Fibroblast of peridontal ligament (primary cell): ENCODE measurements around the gene KIF7.

Experiments
- DNase-seq: peaks from one replicate; pipeline ENCODE4 v3.0.0-alpha.2; 2010; ENCODE audit errors: extremely low read depth

The KIF7 gene

DNA sequence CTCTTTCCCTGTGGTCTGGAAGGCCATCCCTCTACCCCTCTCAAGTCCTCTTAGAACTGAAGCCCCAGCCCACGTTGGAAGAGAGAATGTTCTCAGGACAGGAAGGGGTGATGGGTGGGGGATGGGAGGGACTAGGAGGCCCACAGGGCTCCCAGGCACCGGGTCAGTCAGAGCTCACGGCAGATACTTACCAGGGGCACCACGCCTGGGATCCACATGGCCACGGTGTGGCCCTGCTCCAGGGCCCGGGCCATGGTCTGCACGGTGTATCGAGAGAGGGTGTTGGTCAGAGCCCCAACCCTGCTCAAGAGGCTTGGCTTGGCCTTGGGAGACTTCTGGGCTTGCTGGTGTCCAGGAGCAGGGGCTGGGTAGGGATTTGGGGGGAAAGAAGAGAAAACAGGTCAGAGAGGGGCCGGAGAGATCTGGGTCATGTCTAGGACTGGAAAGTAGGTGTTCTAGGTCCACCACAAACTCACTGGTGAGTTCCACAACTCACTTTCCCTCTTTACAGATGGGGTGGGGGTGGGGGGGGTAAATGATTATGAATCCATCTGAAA, 14.1 kb upstream of the KIF7 start:
- no peak for DNase-seq

DNA sequence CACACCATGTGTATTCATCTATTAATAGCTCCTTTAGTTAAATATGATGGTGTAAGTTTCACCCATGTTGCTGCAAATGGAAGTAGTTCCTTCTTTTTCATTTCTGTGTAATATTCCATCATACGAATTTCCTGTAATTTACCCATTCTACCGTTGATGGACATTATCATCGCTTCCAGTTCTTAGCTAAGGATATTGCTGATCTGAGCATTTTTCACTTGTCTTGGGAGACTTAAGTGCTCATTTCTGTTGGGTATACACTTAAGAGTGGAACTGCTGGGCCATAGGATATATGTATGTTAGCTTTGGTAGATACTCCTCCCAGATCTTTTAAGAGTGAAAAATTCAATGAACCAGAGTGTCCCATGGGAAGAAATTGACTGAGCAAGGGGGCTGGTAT, 12.9 kb upstream of the KIF7 start:
- DNase-seq: no peak

DNA sequence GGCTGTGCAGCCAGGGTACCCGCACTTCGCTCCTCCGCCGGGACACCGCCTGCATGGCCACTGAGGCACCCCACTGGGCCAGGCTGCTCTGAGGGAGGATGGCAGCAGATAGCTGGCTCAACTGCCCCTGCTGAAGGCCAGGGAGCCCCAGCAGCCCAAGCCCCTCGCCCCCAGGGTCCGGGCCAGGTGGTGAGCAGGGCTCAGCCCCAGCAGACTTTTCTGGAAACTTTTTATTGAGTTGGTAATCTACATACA, 12.4 kb upstream of the KIF7 start:
- DNase-seq: no peak

DNA sequence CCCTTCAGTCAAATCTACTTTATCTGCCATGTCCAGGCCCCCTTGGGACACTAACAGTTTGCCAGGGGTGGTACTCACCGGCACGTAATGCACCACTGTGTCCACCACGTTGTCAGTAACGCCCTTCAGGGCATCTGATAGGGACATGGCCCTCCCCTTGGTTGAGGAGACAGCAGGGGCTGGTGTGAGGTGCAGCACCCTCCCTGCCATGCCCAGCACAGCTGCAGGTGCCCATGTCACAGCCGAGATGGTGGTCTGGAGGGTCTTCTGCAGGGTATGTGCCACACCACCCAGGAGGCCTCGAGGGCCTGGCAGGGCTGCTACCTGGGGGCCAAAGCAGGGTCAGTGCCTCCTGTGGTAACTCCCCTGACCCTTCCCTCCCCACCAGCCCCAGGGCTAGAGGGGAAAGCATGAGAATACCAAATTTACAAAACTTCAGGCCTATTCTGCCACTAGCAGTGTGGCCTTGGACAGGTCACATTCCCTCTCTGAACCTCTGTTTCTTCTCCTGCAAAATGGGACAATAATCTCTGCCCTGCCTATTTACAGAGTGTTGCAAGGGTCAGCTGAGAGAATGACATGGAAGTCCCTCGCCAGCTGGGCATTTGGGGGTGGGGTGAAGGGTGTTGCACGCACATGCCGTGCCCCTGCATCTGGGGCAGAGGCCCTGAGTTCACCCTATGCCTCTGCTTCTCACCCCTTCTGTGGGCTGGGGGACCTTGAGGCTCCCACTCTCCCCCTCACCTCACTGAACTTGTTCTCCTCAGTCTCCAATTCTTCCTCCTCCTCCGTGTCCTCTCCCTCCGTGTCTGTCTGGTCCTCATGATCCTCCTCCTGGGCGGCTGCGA, 11.8 kb upstream of the KIF7 start:
- no peak for DNase-seq

DNA sequence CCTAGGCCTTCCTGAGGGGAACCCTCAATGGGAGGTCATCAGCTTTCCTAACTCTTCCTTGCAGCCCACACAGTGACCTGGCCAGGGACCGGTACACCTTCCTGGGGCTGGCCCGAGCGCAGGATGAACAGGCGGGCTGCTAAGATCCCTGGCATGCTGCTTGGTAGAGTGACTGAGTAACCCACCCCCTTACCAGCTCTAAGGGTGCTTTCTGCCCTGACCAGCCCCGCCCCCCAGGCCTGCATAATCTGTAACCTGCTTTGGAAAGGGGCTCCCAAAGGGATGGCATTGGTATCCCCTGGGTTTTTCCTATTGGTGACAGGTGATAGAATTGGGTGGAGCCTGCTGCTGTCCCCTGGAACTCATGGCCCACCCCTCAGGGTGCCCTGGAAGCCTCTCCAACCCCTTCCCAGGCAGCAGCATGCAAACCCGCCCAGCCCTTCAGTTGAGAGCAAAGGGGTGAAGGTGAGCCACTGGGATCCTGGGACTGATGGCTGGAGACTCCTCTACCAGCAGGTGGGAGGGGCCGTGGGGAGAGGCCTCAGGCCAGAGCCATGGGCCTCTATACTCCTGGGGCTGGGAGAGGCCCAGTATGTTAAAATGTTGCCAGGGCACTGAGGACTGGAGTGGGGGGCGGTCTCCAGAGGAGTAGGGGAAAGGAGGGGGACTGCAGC, 11.1 kb upstream of the KIF7 start:
- DNase-seq: no peak

DNA sequence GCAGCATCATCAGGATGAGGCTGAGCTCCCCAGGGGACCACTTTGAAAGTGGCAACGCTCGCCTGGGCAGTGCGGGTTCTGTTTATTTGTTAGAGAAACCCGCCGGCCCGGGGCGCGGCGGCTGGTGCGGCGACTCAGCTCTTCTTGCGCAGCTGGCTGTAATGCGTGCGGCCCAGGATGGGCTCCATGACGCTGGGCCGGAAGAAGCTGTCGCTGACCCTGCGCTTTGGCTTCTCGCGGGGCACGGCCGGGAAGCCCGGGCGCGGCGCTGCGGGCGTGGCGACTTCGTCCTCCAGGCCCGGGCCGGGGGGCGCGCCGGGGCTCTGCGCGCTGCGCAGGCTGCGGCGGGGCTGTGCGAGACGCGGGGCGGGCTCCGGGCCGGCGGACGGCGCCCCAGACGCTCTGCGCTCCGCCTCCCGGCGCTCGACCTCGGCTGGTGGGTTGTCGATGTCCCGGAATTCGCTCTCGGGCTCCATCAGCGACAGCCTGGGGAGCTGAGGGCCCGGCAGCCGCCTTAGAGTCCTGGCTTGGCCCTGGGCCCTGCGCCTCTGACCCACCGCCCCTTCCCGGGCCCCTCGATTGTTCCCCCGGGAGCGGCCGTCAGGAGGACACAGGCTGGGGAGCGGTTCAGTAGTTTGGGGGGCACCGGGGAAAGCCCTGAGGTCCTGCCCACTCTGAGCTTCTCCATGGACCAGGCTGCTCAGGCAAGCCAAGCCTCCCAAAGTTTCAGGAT, 10.3 kb upstream of the KIF7 start:
- DNase-seq: peak; percentile 53

DNA sequence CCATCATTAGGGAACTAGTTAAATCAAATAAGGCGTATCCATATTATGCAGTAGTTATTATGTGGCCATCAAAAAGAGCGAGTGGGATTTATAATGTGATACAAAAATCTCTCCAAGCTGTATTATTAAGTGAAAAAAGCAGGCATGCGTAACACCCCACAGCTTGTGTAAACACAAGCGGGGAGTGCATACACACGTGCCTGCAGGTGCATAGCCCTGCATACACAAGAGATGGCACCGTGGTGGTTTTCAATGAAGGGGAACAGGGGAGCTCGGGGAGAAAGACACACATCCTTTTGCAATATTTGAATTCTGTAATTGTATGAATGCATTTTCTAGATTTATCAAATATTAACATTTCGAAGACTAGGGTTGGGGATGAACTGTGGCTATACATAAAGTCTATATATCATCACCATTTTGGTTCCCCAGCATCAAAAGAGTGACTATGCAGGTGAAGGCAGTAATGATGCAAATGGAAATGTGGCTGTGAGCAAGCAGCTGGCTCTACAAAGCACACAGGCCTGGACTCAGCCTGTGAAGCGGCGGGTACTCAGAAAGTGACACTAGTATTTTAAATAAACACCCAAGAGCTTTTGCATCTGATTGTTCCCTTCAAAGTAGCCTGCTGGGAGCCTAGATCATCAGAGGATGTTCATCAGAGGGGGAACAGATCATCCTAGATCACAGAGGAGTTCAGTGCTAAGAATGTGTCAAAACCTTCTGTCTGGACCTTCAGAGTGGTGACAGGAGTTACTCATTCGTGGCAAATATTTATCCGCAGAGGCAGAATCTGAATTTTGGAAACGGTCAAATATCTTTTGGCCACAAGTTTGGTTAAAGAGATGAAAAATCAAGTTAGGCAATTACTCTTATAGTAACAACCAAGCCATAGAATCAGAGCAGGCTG, 9.4 kb upstream of the KIF7 start:
- no peak for DNase-seq

DNA sequence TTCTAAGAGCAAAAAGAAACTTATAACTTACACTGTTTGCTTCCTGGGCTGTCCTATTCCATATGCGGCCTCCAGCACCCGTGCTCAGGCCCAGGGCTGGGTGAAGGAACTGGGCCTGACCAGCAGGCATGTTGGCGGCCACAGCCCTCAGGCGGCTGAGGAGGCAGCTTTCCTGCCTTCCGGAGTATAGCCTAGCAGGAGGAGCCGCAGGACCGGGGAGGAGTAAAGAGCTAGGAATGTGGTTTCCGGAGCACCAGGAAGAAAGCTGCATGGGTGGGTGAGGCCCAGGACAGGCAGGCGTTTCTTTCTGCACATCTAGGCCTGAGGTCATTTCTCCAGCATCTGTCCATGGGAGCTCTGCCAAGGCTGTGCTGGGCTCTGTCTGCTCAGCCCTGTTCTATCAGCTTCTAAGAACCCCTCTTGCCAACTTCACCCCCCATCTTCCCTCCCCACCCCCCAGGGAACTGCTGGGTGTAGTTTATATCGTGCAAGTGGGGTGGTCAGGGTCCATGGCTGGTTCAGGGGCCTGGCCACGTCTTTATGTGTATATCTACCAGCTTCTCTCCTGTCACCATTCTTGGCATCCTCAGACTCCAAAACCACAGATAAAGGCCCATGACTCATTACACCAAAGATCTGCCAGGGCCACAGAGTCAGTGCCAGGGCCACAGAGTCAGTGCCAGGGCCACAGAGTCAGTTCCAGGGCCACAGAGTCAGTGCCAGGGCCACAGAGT, 7.8 kb upstream of the KIF7 start:
- peak; percentile 88 for DNase-seq

DNA sequence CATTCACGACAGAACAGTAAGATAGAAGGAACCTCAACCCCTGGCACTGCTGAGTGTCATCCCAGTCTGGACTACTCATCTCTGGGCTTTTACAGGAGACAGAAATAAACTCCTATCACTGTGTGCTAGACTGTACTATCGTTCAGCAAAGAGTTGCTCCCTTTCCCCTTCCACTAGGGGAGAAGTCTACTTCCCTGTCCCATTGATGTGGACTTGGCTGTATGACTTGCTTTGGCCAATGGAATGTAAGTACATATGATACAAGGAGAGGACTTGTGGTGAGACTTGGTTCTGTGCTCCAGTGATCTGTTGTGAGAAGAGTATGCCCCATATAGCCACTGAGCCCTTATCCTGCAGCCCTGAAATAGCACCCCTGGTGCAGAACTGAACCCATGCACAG, 5.3 kb upstream of the KIF7 start:
- no peak for DNase-seq

DNA sequence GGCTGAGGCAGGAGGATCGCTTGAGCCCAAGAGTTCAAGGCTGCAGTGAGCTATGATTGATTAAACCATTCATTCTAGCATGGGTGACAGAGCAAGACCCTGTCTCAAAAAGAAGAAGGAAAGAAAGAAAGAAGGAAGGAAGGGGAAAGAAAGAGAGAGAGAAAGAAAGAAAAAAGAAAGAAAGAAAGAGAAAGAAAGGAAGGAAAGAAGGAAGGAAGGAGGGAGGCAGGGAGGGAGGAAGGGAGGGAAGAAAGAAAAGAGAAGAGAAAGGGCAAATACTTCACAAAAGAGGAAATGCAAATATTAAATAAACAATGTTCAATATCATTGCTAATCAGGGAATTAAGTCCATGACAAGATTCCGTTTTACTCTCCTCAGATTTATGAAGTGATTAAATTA, 4.0 kb upstream of the KIF7 start:
- no peak for DNase-seq

DNA sequence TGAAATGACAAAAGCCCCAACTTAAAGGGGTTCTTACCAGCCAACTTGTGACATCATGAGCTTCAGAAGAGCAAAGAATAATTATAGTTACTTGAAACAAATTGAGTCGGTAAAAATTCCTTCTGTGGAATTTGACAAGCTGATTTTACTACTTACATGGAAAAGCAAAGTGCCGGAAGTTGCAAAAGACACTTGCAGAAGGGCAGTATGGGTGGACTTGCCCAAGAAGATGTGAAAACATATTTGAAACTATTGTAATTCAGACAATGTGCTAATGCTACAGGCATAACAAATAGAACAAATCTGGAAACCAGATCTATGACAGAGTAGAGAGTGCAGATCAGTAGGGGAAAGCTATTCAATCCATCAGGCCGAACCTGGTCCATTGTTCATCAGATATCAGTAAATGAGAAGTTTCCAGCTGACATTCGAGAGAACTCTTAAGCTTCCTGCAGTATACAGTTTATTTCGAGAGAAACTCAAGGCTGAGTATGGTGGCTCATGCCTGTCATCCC, 2.5 kb upstream of the KIF7 start:
- no peak for DNase-seq

DNA sequence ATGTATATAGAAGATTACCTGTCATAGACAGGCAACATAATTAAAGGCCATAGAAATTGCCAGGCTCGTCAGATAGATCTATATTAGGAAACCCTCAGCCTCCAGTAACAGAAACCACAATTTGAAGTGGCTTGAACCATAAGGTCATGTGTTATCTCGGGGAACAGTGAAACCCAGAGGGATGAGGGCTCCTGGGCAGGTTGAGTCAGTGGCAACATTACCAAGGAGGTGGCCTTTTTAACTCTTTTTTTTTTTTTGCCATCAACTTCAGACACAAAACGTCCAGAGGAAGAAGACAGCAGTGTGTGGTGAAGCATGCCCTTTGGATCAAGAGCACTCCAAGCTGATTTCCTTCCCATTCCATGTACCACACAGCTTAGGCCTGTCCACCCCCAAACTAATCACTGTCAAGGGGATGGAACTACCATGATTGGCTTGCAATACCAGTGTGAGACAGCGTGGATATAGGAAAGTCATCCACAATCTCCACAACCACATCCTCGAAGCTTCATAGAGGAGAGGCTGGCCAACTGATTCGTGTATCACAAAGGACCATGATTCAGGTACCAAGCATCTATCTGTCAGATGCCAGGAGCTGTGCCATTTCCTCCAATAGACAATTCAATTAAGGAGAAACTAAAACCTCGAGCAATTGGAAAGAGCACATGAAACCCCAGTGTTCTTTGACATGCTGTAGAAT, 999 bp upstream of the KIF7 start:
- DNase-seq: no peak

DNA sequence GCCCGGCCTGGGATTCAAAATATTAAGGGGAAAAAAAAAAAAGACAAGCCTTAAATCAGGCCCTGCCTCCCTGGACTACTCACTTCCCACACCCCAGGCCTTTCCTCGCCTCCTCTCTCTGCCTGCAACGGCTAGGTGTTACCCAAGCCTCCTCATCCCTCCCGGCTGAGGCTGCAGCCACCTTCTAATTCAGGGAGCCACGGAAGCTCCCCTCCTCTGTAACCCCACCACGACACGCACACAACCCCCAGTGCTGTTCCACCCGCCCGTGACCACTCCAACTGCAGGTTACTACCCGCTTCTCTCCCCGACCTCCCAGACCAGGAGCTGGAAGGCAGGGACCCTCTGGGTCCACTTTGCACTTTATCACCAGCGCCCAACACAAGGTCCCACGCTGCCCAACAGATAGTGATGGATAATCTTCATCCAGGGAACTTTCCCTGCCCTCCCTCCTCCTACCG, 936 bp downstream of the KIF7 start:
- peak; percentile 34 for DNase-seq

DNA sequence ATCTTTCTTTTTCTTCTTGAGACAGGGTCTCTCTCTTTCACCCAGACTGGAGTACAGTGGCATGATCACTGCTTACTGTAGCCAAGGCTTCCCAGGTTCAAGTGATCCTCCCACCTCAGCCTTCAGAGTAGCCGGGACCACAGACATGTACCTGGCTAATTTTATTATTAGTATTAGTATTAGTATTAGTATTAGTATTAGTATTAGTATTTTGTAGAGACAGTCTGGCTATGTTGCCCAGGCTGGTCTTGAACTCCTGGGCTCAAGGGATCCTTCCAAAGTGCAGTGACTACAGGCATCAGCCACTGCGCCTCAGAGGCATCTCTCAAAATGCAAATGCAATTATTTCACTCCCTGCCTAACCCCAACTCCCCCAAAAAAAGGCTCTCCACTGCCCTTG, 1.7 kb downstream of the KIF7 start:
- DNase-seq: no peak

DNA sequence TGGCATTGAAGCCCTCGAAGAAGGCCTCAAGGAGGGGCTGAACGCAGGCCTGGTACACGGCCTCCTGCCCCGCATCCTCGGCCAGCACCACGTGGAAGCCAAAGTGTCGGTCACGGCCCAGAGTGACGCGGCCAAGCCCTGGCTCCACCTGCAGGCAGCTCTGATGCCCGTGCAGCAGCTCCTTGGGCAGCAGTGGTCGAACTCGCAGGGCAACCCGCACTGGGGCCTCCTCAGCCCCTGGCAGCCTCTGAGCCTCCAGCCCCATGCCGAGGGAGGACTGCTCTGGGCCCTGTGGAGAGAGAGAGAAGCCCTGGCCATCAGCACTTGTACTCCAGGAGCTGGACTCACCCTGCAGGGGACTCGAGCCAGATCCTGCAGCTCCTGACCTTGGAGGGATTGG, 2.6 kb downstream of the KIF7 start:
- DNase-seq: no peak

DNA sequence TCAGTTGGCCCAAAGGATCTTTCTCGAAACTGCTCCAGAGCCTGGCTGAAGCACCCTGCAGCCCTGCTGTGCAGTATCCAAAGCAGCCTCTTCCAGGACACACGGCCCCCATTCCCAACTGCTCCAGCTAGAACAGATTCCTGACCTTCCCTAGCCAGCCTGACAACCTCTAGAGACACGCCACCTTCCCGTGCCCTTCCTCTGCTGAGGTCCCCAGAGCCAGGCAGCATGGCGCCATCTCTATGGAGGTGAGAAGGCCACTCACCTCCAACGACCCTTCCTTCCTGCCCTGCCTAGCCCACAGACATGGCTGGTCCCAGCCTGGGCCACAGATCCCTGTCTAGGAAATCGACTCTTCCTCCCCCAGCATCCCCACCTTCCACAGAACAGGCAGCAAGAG, 3.1 kb downstream of the KIF7 start:
- DNase-seq: no peak

DNA sequence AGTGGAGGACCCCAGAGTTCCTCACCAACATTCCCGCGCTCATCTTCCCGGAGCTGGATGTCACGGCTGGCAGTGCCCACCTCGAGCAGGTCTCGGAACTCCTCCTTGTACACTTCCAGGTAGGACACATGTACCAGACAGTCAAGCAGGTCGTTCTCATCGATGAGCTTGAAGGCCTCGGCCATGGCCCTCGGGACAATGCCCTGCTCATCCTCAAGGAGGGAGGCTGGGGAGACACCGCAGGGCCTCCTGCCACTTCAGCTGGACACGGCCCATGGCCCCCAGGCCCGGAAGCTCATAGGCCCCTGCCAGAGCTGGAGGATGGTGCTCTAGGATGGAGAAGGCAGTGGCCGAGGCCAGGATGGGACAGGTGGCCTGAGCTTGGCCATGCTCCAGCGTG, 5.6 kb downstream of the KIF7 start:
- DNase-seq: no peak

DNA sequence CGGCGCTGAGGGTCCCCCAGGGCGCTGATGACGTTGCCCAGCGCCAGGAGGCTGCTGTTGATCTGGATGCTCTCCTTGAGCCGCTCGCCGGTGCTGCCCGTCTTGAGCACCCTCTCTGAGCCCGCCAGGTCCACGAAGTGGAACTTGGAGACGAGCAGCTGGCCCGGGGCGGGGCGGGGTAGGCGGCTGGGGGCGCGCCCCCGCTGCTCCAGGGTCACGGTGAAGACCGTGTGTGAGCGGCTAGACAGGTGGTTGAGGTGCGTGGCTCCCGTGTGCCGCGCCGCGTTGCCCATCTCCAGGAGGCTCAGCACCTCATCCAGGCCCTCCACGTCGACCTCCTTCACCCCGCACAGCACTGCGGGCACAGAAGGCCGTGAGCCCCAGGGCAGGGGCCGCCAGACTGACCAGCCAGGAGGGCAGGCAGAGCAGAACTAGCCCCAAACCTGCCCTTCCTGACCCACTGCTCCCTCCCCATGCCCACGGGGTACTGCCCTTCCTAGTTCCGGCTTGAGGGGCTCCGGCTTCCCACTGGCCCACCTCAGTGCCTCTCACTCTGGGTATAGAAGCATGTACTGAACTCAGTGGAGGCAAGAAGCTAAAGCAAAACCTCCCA, 6.1 kb downstream of the KIF7 start:
- DNase-seq: no peak

DNA sequence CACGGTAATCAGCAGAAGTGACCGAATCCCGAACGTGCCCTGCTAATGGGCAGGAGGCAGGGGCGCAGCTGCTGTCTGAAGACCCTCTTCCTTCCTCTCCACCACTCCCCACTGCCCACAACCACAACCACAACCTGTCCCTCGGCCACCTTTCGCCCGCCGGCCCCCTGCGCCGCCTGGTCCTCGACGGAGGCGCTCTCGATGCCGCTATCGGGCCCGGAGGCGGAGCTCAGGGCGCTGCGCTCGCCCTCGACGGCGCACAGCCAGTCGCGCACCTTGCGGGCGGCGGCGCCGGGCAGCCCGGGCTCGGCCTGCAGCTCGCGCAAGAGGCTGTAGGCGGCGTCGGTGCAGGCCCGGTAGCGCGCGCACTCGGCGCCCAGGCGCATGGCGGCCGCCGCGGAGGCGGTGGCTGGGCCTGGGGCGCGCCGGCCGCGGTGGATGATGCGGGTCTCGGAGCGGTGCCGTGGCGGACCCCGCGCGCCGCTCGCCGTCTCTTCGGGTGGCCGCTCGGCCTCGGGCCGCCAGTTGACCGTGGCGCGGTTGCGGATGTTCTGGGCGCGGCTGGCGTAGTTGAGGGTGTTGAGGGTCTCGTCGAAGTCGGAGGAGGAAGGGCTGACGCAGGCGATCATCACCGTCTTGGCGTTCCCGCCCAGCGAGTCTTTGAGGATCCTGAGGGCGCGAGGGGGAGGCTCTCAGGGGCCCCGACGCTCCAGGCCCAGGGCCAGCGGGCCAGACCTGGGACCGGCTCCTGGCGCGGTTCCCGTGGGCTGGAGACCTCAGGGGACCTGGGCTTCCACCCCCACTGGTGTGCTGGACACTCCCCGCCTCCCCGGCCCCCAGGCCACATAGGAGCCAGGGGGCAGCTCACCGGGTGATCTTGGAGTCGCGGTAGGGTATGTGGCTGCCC, 6.9 kb downstream of the KIF7 start:
- DNase-seq: no peak
